Occipital lobe (tissue), 3 donors: ENCODE data around the gene DCAF12. TPM values are rescaled to one million over a fixed set of nuclear protein-coding genes. Genes with fewer than 3 reads are reported as not detected.
A peak's percentile ranks its signal among the peaks of the same experiment; 100 is the strongest.
"Not testable (repeated sequence)": the region's sequence is repeated elsewhere in the genome, so short reads cannot be mapped to it uniquely, and the experiment has no call there.

Experiments used
- DNase-seq: peaks from one replicate; lab custom pipeline; 2025; lab: John Stamatoyannopoulos, UW
- small RNA-seq: library from RNA; depleted of rRNA; stranded (forward); fragments of <200 nt; gene quantifications from one replicate; pipeline ENCODE3, GENCODE V24; 2014
- total RNA-seq: library from RNA; depleted of rRNA; stranded (reverse); fragments of >200 nt; gene quantifications from one replicate; pipeline ENCODE4 v1.2.3, GENCODE V29; 2014

Gene DCAF12
- total RNA-seq, 1 donor from 2014 or later, result 21.8 TPM

- DNase-seq, result no peak
Observed at GRCh38 chr9:34069831-34070230, 56.7 kb downstream of the DCAF12 start.

DNA sequence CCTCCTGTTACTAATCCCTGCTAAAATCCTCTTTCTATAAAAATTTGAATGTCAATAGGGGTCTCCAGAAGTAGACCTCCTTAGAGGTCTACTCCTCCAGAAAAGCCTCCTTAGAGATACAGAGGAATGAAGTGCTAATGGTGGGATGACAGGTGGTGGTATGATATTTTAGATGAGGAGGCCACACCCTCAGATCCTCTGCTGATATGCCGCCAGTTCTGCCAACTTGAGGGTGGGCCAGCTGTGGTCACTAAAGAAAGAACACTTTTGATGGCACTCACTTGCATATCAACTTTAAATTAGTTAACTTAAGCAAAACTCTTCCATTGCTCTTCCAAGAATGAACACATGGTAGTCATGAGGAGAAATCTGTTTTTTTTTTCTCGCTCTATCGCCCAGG, 61.0 kb downstream of the DCAF12 start:
- DNase-seq, result no peak

GRCh38 chr9:34059954-34060353, 66.5 kb downstream of the DCAF12 start:
- no peak for DNase-seq

- DNase-seq, result no peak
Observed at GRCh38 chr9:34059281-34059680, 67.2 kb downstream of the DCAF12 start.

GRCh38 chr9:34049630-34050384, 76.7 kb downstream of the DCAF12 start:
- no peak for DNase-seq

- peak; percentile 98 for DNase-seq
Observed at GRCh38 chr9:34048727-34049629, 77.5 kb downstream of the DCAF12 start, which contains the start of gene UBAP2. UBAP2 (minus strand) TSS chr9:34048887; CDS start chr9:34017148, 31,739 bp downstream.

- peak; percentile 54 for DNase-seq
Observed at GRCh38 chr9:34047864-34048726, 78.4 kb downstream of the DCAF12 start.

DNA sequence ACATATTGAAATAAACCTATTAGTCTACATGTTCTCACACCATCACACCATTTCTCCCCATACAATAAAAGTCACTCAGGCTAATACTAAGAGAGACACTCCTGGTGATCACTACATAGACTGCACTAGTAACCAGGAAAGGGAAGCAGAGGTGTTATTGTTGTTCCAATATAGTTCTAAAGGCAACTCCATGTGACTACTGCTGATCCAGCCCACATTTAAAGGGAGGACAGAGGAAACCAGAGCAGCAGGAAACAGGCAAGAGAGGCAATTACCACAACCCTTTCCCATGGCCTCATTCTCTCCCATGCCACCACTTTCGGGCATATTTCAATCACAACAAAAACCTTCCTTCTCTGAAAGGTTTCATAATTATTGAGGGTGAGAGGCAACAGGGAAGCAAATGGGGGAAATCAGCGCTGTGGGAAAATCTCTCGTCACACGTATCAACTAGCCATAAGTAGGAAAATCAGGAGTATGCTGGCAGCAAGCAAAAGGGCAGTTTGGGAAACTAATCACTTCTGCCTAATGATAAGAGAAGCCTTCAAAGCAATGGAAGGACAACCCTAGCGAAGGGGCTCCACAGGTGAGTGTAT, 79.6 kb downstream of the DCAF12 start:
- DNase-seq, result no peak

DNA sequence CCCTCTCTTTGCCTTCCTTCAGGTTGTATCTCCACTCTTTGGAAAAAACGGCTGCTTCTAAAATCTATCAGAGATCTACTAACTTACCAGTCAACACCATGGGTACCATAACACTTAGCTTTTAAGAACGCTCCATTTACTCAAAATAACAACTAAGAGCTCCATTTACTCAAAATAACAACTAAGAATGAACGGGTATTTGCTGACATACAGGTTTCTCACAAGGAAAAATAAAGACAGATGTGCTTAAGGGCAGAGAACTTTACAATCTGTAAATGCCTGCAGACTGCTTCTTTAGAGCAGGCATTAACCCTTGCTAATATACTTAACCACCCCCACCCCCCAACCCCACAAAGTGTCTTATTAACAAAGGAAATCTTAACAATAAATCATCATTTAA, 80.6 kb downstream of the DCAF12 start:
- DNase-seq, result no peak

- not testable (repeated sequence) for DNase-seq
Observed at GRCh38 chr9:34042074-34042473, 84.4 kb downstream of the DCAF12 start.

DNA sequence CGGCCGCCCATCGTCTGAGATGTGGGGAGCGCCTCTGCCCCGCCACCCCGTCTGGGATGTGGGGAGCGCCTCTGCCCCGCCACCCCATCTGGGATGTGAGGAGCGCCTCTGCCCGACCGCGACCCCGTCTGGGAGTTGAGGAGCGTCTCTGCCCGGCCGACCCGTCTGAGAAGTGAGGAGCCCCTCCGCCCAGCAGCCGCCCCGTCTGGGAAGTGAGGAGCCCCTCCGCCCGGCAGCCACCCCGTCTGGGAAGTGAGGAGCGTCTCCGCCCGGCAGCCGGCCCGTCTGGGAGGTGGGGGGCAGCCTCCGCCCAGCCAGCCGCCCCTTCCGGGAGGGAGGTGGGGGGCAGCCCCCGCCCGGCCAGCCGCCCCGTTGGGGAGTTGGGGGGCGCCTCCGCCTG, 87.6 kb downstream of the DCAF12 start:
- not testable (repeated sequence) for DNase-seq

DNA sequence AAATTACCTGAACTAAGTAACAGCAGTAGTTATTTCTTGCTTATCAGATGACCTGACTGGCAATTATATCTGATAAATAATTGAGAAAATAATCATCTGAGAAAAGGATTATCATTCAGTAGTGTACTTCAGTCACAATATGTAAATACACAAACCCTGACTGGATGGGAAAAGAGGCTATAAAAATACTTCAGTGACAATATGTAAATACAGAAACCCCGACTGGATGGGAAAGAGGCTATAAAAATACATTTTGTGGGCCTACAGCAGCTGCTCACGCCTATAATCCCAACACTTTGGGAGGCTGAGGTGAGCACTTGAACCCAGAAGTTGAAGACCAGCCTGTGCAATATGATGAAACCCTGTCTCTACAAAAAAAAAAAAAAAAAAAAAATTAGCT, 88.9 kb downstream of the DCAF12 start:
- no peak for DNase-seq

DNA sequence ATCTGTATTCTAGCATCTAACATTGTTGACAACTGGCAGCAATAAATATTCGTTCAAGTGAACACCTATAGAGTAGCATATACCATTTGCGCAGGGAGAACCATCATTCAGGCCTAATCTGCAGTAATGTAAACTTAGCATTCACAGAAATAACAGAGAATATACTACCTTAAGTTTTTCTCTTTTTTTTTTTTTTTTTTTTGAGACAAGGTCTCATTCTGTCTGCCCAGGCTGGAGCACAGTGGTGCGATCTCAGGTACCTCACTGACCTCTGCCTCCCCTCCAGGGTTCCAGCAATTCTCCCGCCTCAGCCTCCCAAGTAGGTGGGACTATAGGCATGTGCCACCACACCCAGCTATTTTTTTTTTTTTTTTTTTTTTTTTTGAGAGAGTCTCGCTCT, 89.9 kb downstream of the DCAF12 start:
- DNase-seq, result no peak

Small RNA genes lying within 50 kb of the gene (small RNA-seq; reads per million reads assigned to genes)
- 0.70 reads per million, percentile 63 among the genes with 10 or more reads in this experiment for gene RN7SKP114

Other genes starting within 250 kb of the DCAF12 start
- 68.2 TPM for gene UBAP2, start 77.8 kb downstream of the DCAF12 start, total RNA-seq
- gene UBAP1, start 52.3 kb upstream of the DCAF12 start, total RNA-seq, result 21.1 TPM
- 0.78 TPM for gene KIF24, start 202.6 kb upstream of the DCAF12 start, total RNA-seq
- gene NUDT2, start 202.9 kb upstream of the DCAF12 start, total RNA-seq, result 17.3 TPM